Ecto neural progenitor cell (in vitro differentiated cells): ENCODE results near the gene ACACB.

Source experiments
- DNase-seq: peaks from one replicate; pipeline ENCODE4 v3.0.0-alpha.2; 2018; ENCODE audit warnings: low spot score

Gene ACACB

DNA sequence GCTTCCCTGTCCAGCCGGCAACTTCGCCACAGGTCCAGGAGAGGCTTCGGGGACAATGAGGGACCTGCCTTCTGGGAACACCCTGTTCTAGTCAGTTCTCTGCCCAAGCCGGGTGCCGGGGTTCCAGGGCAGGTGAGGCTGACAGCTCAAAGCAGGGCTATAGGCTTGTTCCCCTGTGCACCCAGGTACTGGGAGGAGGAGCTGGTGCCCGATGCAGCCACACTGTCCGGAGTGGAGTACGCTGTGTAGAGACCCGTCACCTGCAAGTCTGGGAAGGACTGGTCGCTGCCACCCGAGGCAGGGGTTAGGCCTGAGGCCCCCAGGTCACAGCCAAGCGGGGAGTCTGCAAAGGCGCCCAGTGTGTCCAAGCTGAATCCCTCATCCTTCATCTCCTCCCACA, 163.1 kb downstream of the ACACB start:
- DNase-seq = no peak

DNA sequence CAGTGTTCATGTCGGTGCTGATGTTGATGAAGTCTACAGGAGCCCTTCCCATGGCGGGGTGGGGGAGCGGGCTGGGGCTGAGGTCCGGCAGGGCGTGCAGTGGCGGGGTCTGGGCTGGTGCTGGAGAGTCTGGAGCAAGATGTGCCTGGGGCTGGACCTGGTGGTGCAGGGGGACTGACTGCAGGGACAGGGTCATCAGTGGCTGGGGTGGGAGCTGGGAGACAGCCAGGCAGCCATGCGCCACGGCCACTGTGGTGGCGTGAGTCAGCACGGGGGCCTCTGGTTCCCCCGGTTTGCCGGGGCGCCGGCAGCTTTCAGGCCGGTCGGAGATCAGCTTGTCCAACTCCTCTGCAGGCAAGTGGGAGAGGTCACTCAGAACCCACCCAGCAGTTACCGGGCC, 165.1 kb downstream of the ACACB start:
- no peak for DNase-seq

DNA sequence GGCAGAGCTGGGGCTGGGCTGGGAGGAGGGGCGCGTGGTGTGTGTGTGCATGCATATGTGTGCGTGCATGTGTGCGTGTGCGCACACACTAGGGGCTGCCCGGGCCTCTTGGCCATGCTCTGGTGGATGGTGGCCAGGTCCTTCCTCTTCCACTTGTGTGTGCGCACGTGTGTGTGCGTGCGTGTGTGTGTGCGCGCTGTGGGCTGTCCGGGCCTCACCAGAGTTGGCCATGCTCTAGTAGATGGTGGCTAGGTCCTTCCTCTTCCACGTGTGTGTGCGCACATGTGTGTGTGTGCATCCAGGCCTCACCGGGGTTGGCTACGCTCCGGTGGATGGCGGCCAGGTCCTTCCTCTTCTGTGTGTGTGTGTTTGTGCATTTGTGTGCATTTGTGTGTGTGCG, 168.0 kb downstream of the ACACB start:
- no peak for DNase-seq

DNA sequence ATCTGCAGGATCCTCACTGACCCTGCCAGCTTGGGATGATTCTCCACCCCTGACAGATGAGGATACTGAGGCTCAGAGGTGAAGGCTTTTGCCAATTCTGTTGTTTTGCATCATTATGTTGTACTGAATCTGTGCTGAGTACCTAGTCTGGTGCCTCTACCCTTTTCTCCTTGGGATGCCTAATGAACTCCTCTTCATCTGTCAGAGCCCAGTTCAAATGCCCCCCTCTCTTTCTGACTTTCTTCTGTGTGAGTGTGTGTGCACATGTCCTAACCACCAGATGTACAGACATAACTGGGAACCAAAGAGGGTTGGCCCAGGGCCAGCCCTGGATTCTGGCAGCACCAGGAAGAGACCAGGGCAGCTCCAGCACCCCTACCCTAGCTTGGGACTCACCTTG, 169.9 kb downstream of the ACACB start:
- no peak for DNase-seq

DNA sequence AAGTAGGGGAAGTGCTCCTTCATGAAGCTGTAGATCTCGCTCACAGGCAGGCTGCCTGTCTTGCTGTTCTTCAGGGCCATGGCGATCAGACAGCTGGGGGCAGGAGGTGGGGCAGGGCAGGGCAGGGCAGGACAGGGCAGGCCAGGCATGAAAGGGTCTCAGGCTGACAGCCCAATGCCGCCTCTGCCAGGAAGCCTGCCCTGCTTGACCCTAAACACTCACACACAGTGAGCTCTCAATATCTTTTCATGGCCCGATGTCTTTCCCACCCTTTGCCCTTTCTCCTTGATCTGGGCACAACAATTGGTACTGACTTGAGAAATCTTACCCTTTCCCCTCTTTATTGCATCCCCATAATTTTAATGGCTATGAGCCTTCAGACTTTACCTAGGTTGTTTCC, 170.3 kb downstream of the ACACB start:
- DNase-seq = no peak

DNA sequence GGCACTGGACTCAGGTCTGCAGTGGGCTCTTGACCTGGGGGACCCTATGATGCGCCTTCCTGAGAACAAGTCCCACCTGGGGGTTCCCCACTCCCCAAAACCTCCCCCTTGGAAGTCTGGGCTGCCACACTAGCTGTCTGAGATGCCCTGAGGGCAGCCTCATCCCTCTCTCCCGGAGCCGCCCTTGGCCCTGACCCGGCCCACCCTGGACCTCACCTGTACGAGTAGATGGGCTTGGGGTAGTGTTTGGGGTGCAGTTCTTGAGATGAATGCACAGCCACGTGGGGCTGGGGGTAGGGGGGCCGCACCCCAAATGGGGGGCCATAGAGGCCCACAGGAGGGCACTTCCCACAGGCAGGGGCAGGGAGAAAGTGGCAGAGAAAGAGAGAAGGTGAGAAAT, 170.8 kb downstream of the ACACB start:
- DNase-seq = no peak

DNA sequence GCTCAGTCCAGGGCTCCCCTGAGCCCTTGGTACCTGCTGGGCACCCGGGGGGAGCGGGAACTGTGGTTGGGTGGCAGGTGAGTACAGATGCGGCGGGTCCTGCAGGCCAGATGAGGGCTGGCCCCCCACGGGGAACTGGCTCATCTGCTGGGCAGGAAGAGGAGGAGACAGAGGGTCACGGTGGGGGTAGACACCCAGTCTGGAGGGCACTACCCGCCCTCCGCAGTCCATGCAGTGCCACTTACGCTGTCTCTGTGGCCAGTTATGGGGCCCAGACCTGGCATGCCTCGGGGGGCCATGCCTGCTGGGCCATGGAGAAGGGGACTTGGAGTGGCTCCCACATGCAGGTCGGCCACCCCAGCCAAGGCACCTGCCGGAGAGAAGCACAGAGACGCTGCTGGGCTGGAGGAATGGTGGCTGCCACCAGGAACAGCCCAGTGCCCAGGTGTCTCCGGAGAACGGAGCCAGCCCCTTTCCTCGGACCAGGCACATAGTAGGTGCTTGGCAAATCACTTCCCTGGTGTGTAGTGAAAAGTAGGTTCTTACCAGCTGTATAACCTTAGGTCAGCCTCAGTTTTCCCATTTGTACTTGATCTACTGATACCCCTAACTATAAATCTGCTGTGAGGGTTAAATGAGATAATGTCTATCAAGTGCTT, 171.6 kb downstream of the ACACB start:
- no peak for DNase-seq

DNA sequence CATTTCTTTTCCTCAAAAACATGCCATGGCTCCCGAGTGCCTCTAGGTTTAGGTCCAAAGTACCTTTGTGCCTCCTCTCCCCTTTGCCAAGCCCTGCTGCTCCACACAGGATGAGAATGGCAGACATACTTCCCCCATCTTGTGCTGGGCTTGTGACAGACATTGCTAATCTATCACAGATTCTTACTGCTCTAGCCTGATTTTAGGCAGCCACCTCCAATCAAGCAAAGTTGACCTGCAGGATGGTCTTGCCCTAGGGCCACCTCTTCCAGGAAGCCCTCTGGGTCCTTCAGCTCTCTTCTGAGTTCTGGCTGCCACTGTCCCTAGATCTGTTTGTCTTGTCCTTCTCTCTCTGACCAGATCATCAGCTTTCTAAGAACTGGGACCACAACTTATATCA, 172.2 kb downstream of the ACACB start:
- no peak for DNase-seq

DNA sequence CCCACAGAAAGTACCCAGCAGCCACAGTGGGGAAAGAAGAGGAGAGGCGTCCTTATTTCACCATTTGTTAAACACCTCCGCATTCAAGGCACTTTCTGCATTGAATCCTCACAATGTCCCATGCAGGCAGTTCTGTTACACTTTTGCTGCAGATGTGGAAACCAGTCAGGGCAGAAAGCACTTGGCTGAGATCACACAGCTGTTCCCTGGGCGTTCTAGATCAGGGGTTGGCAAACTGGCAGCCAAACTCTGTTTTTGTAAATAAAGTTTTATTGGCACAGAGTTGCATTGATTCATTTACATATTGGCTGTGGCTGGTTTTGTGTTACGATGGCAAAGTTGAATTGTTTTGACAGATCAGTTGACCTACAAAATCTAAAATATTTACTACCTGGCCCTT, 172.6 kb downstream of the ACACB start:
- DNase-seq = no peak

DNA sequence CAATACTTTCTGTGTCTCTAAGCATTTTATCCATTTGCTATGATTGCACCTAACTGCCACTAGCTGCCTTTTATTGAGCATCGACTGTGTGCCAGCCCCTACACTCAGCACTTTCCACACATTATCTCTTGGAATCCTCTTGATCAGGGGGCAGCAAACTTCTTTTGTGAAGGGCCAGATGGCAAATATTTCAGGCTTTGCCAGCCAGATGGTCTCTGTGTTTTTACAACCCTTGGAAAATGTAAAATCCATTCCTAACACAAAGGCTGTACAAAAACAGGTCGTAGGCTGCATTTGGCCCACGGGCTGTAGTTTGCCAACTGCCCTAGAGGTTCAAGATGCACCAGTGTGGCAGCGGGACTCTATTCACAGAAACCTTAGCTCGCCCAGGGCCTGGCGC, 173.2 kb downstream of the ACACB start:
- no peak for DNase-seq

DNA sequence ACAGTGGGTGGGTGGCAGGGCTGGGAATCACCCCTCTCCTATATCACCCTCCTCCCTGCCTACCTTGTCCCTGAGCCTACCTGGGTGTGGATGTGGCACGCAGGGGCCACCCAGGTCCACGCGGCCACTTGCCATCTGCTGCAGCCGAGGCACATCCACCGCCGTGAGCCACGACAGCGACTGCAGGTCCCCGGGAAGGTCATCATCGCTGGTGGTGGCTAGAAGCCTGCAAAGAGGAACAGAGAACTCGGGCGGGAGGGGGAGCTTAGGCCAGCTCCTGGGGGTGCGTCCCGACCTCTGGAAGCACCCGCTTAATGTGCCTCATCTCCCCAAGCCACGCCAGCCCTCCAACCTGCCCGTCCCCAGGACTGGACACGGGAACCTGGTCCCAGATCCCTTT, 173.7 kb downstream of the ACACB start:
- no peak for DNase-seq

DNA sequence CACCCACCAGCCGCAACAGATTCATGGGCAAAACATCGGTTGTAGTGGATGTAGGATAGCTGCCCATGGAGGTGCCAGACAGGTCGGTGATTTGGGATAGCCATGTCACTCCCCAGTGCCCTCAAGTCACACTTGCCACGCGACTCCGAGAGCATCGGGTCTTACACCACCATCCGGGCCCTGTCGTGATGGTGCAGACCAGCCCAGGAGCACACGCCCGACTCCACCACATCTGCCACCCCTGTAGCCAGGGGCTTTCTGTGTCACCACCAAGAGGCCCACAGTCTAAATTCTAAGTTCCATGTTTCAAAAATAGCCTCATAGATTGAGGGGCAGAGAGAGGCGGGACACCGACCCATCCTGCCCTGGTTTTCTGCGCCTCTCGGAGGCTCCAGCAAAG, 174.7 kb downstream of the ACACB start:
- DNase-seq = no peak

DNA sequence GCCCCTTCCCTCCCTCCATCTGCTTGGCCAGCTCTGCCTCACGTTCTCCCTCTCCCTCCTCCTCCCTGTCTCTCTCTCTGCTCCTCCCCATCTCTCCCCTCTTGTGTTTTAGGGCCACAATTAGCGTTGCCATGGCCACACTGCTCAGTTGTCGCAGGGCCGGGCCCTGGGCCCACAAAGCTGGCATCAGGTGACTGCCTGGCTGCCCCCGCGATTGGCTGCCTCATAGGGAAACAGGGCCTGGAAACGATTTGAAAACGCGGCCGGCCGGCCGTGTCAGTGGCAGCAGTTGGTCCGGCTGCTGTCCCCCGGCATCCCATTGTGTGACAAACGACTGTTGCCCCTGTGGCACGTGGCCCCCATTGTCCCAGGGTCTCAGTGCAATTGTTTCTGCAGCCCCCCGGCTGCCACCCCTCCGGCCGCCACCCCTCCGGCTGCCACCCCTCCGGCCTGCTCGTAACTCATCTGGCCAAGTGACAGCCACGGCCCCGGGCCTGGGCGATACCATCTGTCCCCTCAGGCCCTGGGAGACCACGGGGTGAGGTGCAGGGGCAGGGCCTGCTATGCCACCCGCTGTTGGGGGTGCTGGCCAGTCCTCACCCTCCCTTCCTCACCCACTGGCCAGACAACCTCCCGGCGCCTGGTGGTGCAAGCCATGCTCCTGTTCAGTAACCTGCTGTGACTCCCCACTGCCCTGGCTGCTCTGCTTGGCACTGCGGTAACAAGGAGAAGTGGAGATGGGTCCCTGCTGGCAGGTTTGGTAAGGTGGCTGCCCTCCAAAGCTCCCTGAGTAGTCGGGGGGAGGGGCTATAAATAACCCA, 175.3 kb downstream of the ACACB start:
- DNase-seq = peak; percentile 93

DNA sequence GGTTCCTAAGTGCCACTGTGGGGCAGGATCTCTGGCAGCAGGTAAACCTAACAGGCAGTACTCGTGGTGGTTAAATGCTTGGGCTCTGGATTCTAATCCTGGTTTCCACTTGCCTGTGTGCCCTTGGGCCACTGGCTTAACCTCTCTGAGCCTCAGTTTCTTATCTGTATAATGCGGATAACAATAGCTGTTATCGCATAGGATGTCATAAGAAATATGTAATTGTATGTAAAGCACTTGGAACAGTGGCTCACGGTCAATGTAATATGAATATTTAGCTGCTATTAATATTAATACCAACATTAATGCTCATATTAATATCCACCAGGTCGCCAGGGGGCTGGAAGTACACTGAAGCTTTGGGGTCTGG, 175.9 kb downstream of the ACACB start:
- DNase-seq = no peak

DNA sequence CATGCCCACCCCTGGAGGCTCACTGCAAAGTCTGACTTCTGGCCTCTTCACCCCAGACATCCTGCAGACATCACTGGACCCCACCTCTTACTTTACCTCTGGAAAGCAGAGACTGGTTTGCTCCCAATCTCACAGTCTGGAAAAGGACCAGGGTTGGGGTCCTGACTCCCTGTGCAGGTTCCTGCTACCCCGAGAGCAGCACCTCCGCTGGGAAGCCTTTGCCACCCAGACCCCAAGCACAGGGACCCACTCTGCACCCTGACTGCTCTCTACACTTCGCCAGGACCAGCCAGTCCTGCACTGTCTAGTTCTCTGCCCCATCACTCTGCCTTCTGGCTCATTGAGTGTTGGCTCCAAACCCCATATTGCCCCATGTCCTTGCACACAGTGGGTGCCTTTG, 176.7 kb downstream of the ACACB start:
- no peak for DNase-seq

DNA sequence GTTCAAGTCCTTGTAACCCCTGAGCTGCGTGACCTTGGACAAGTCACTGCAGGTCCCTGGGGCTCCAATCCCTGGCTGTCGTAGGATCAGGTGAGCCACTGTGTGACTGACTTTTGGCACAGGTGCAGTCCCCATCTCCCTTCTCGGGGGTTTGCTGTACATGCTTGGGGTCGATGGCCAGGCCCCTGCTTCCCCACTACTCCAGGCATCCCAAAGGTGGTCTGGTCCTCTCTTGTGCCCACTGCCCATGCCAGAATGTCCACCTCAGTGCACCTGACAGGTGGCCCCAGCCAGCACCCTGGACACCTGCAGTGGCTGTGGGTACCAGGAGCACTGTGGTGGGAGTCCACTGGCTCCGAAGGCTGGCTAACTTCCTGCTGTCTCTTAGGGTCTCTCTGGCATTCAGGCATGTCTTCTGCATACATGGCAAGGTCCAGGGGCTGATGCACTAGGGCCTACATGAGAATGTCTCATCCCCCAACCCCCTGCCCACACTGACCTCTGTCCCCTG, 178.0 kb downstream of the ACACB start:
- DNase-seq = no peak

DNA sequence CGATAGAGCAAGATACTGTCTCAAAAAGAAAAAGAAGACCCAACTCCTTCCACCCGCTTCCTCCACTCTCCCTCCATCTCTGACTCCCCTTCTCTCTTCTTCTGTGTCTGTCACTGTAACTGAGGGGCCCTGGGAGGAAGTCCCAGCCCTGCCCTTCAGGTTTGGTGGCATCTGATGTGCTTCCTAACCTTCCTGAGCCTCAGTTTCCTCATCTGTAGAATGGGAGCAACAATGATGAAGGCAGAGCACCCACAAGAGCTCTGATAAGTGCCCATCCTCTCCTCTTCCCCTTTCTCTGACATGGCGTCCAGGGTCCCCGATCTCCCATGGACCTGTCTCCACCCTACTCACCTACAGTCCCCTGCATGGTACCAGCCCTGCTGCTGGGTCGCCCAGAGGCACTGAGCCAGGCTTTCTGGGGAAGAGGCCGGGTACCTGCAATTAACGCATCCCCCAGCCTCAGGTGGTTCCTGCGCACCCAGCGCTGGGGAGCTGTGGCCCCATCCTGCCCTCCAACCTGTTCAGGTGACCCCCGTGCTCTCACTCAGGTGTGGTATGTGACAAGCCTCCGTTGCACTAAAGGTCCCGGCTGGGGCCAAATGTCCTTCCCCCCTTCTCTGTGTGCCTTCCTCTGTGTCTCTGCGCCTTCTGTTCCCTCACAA, 179.5 kb downstream of the ACACB start:
- no peak for DNase-seq

DNA sequence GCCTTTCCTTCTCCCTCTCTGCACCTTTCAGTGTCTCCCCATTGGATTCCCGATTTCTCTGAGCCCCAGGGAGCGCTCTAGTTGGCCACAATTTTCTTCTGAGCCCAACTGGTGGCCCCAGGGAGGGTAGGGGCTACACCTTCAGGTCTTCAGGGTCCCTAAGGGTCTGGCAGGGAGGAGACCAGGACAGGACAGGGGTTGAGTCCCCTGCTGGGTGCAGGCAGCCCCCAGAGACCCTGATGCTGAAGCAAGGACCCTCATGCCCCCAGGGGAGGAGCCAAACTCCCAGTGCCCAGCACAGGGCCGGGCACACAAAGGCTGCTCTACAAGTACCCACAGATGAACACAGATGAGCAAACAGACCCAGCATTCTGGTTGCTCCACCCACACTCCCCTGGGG, 180.0 kb downstream of the ACACB start:
- no peak for DNase-seq

DNA sequence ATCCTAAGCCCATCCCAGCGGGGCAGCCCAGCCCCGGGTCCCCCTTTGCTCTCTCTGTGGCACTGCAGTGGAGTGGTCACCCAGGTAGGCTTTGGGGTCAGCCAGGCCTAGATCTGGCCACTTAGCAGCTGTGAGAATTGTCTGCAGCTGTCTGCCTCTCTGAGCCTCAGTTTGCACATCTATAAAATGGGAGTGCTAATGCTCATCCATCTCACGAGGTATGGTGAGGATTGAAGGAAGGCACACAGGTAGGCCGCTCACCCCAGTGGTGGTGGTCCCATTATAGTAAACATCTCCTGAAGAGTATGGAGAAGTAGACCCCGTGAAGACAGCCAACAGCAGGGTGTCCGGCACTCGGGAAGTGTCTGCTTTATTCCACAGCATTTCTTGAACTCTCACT, 183.5 kb downstream of the ACACB start:
- no peak for DNase-seq

DNA sequence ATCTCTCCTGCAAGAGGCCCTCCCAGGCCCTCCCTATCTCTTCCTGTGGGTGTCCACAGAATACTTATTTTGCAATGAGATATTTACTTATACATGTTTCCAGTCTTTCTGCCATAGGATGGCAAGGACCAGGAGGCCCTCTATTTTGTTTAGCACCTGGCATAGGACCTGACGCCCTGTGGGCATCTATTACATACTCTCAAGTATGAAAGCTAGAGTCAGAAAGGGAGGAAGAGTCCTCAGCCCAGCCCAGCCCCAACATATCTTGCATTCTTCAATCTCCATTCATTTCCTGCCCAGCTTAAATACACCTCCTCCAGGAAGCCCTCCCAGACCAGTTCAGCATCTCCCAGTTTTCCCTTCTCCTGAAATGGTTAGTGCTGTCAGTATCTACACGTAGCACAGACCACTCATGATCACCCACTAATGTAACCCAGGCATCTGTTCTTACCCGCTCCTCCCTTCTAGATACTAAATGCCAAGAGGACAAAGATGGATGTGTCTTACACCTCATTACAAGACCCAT, 185.3 kb downstream of the ACACB start:
- DNase-seq = no peak

DNA sequence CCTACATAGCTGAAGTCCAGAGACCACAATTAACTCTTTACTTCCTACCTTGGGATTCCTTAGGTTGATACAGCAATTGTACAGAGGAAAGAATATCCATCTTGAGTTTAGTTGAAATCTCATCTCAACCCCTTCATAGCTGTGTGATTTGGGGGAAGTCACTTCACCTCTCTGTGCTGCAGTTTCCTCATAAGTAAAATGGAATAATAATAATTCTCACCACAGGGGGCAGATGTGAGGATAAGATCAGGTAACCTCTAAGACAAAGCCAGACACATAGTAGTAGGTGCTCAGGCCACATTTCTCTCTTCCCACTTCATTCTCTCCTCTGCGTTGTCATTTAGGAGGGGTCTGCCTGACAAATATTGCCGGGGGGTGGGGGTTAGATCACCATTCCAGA, 186.0 kb downstream of the ACACB start:
- no peak for DNase-seq

DNA sequence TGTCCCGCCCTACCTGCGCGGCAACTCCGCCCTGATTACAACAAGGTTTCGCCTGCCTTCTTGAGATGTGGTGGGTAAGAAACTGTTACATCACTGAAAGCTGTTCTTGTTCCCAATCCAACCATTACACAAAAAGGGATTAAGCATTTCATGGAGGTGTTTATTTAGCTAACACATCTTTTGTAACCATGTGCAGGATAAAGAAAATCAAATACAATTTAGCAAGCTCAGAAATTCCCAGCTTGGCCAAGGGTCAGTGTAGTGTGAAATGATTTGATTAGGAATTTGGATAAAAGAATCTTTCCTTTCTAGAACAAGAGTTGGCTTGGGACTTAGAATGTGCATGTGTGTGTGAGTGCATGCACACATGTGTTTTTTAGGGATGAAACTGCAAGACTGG, 186.4 kb downstream of the ACACB start:
- DNase-seq = no peak

DNA sequence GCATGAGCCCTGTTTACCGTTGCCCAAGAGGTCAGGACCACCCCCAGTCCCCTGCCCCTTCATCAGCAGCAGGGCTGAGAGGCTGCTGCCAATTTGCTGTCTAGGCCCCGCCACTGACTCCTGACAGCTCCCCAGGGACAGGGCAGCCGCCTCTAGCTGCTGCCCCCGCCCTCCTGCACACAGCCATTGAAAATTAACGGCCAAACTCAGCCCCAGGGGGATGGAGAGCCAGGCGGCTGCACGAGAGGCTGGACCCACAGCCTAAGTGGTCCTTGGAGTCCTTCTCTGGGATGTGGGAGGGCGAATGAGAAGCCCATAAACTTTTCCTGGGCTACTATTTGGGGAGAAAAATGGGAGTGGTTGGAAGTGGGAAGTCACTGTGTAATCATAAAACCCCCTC, 188.1 kb downstream of the ACACB start:
- no peak for DNase-seq
